Hematopoietic multipotent progenitor cell treated with erythropoietin and hydrocortisone succinate and interleukin-3 and kit ligand, for 6 days (in vitro differentiated cells): ENCODE measurements around the gene SSC4D.
"Not testable (repeated sequence)": the region's sequence is repeated elsewhere in the genome, so short reads cannot be mapped to it uniquely, and the experiment has no call there.

Experiments used
- DNase-seq: peaks from one replicate; pipeline ENCODE4 v3.0.0-alpha.2; 2015

Gene SSC4D

GRCh38 chr7:76381814-76382213 is 27.7 kb downstream of the SSC4D start:
- no peak for DNase-seq

DNA sequence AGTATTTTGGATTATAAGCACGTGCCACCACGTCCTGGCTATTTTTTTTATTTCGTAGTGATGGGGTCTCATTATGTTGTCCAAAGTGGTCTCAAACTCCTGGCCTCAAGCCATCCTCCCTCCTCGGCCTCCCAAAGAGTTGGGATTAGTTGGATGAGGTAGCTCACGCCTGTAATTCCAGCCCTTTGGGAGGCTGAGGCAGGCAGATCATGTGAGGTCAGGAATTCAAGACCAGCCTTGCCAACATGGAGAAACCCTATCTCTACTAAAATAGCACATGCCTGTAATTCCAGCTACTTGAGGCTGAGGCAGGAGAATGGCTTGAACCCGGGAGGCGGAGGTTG is 28.9 kb downstream of the SSC4D start:
- DNase-seq: no peak

GRCh38 chr7:76377186-76377918 is 32.1 kb downstream of the SSC4D start:
- DNase-seq: no peak

GRCh38 chr7:76375251-76375650 is 34.2 kb downstream of the SSC4D start:
- DNase-seq: no peak

DNA sequence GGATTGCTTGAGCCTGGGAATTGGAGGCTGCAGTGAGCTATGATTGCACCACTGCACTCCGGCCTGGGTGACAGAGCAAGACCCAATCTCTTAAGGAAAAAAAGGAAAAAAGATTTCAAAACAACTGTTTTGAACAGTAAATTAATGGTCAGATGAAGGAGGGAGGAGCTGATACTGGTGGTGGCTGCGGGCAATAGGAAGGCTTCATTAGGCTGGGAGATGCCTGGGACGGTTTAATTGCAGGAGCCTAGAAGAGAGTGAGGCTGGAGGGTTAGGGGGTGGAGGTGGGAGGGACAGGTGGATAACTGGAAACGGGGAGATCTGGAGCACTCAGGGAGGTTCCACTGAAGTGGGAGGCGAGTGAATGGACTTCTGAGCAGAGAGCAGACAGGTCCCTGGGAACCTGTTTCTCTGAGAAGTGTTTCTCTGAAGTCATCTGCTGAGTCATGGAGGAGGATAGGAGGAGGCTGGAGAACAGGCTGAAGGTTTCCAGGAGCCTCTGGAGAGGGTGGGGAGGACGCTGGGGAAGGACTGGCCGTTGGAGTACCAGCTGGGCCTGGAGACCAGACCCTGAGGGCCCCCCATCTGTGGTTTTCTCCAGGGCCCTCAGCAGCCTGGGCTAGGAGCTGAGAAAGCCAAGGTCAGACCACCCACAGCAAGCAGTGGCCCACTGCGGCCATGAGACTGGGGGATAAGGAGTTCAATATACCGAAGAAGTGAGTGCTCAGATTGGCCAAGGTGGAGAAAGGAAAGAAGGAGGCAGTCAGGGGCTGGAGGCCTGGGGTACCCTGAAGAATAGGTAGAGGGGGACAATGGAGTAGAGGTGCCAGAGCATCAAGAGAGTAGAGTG is 36.3 kb downstream of the SSC4D start:
- peak; percentile 82 for DNase-seq

GRCh38 chr7:76371396-76371795 is 38.1 kb downstream of the SSC4D start:
- no peak for DNase-seq

DNA sequence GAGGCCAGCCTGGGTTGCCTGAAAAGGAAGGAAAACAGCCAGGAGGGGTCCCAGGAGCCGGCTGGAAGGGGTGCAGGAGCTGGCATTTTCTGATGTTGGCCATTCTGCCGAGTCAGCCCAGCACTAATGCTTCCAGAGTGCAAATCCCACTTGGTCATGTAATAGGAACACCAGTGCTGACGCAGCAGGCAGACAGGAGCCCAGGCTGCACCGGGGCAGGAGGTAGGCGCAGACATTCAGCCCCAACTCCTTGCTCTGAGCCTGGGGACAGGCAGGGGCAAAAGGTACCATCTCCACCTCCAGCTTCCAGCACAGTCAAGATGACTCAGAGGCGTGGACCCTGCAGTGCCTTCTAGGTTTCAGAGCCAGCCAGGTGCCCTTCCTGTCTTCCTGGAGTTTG is 40.5 kb downstream of the SSC4D start:
- no peak for DNase-seq

GRCh38 chr7:76368190-76368589 is 41.3 kb downstream of the SSC4D start:
- no peak for DNase-seq

- peak; percentile 52 for DNase-seq
Measured at GRCh38 chr7:76364198-76364584, 45.3 kb downstream of the SSC4D start.

- not testable (repeated sequence) for DNase-seq
Measured at GRCh38 chr7:76363754-76364153, 45.7 kb downstream of the SSC4D start.

GRCh38 chr7:76359978-76360638 is 49.4 kb downstream of the SSC4D start:
- no peak for DNase-seq

DNA sequence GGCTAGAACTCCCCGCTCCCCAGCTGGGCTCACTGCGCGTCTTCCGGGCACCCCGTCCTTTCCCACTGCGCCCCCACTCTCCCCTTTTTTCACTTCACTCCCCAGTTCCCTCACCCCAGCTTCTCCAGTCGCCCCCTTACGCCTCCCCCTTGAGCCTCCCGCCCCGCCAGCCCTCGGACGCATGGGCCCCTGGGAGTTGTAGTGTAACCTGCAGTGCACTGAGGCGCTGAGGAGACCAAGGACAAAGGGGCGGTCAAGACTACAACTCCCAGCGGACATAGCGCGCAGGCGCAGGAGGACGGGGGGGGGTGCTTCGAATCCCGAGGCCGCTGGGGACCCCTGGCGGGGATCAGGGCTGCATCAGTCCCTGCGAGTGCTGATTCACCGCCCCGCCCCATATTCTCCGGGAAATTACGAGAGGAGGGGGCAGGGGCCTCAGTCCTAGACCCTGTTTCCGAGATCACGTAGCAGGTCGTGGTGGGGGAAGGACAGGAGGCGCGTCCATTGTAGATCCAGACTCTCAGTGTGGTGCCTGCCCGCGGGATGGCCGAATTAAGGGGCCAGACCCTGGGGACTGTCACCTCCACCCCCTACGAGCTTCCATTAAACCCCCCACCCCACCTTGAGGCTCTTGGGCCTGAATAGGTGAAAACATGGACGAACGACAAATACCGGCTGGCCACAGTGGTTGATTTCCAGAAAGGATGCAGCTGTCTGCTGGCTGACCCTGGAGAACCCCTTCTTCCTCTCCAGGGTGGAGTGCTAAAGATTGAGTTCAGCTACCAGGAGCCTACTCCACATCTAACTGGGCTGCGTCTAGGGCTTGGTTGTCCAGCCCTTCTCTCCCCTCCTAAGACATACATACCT is 50.2 kb downstream of the SSC4D start:
- peak; percentile 99 for DNase-seq

DNA sequence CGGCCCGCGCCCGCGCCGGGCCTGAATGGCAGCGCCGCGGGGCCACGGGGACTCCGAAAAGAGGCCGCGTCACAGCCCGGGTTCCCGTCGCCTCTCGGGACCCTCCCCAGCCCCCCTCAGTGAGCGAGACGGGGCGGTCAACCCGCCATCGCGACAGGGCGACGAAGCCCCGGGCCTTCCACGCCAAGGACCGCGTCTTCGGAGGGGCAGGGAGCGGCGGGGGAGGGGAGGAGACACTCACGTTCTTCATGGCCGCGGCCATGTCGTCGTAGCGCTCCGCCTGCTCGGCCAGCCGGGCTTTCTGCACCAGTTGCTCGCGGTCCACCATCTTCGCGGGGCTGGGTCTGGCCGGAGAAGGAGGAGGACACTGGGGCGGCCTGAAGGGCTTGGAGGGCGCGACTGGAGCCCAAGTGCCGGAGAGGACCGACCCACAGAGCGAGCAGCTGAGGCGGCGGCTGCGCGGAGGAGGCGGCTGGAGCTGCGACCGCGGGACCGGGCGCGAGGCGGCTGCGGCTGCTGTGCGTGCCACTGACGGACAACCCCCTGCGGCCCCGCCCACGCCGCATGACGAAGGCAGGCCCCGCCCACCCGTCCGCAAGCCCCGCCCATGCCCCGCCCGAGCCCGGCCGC is 50.9 kb downstream of the SSC4D start, which contains the start of gene YWHAG:
YWHAG (minus strand) TSS at position 511 of the 630 bp plus-strand sequence; CDS start at position 328, 183 bp downstream.
- DNase-seq: peak; percentile 90

- DNase-seq: peak; percentile 75
Measured at GRCh38 chr7:76358011-76358480, 51.5 kb downstream of the SSC4D start.

DNA sequence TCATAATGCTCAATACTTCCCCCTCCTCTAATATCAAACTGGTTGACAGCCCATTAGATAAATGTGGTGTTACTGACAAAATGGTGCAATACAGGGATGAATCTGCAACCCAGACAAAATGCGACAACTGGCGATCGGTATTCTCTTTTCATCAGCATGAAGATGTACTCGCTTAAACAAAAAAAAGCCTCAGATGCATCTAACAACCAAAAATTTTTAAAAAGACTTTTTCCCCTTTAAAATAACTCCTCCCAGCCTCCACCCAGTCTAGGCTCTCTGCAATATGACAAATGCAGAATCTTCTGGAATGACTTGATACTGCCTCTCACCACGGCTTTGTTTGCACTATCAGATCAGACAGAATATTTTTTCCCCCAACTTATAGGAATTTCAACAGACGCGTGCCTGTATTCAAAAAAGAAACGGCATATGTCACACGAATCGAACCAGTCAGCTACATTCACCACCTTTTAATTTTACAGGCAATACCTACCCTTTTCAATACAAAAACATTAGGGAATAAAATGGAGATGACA is 52.0 kb downstream of the SSC4D start:
- DNase-seq: peak; percentile 69

- peak; percentile 52 for DNase-seq
Measured at GRCh38 chr7:76356823-76357222, 52.7 kb downstream of the SSC4D start.

DNA sequence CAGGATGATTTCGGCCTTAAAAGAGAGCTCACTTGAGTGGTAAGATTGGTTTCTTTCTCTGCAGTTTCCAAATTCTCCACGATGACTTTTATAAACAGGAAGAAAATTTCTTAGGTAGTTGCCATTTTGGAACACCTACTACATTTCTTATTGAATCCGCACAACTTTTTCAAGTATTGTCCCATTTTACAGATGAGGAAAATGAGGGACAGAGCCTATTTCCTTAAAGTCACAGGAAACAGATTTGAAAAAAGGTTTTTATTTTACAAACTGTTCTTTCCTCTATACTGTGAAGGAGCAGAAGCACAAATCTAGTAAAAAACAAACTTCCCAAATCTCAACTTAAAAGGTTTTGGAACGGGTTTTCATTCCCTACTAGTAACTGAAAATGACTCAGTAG is 53.4 kb downstream of the SSC4D start:
- DNase-seq: no peak

GRCh38 chr7:76354981-76355730 is 54.3 kb downstream of the SSC4D start:
- no peak for DNase-seq

DNA sequence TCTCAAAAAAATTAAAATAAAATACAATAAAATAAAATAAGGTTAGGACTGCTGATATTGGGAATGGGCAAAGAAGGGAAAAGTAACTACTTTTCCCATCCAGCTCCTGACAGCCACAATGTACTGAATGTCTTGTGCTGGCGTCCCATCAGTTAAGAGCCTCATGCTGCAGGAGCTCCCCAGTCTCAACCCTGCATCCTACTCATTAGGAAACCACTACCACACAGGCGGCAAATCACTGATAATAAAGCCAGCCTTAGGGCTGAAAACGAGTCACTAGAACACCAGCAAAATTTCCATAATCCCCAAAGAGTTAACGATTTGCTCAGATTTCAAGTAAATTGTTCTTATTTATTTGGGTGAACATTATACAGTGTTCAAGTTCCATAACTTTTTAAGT is 55.0 kb downstream of the SSC4D start:
- peak; percentile 71 for DNase-seq

- no peak for DNase-seq
Measured at GRCh38 chr7:76353744-76354143, 55.8 kb downstream of the SSC4D start.

GRCh38 chr7:76352193-76352592 is 57.3 kb downstream of the SSC4D start:
- DNase-seq: no peak
